ENCODE measurements around the gene ENTPD5.

The ENTPD5 gene, protein sequence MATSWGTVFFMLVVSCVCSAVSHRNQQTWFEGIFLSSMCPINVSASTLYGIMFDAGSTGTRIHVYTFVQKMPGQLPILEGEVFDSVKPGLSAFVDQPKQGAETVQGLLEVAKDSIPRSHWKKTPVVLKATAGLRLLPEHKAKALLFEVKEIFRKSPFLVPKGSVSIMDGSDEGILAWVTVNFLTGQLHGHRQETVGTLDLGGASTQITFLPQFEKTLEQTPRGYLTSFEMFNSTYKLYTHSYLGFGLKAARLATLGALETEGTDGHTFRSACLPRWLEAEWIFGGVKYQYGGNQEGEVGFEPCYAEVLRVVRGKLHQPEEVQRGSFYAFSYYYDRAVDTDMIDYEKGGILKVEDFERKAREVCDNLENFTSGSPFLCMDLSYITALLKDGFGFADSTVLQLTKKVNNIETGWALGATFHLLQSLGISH

GRCh38 chr14:74018586-74019407 is at the start of gene ENTPD5, which contains the start of gene BBOF1:
TSS of gene ENTPD5 (minus strand) at chr14:74019288. CDS start at chr14:73988102, 31,186 bp downstream.
TSS of gene BBOF1 (plus strand) at chr14:74019349. CDS start at chr14:74019479, 130 bp downstream.
- peak; percentile 75 to 78 for DNase-seq

DNA sequence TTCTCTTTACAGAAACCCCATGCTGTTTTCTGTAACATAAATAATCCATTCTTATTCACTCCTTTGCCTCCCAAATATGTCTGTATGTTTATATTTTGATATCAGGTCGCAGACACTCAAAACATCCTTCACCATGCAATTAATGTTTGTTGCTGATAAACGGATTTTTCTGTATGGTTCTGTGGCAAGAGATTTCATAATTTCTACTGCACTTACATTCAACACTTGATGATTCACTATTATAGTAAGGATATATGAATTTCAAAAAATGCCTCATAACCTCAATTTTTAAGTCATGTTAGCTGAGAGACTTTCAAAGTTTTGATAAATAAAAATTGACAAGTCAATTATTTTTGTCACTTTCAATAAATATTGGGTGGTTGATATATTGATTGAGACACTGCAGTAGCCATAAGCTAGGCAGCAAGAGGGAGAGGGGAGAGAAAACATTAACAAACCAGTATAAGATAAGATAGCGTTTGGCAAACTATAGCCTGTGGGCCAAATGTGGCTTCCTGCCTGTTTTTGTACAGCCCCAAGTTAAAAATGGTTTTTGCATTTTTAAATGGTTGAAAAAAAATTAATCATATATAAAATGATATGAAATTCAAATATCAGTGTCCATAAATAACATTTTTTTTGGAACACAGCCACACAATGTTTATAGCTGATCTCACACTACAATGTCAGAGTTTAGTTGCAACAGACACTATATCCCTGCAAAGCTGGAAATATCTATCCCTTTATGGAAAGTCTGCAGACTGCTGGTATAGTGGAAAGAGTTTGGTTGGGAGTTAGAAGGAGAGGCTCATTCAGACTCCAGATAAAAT is 46.9 kb upstream of the ENTPD5 start:
- no peak for DNase-seq

- no peak for DNase-seq
Observed at GRCh38 chr14:74064883-74065282, 45.8 kb upstream of the ENTPD5 start.

GRCh38 chr14:74064426-74064825 is 45.3 kb upstream of the ENTPD5 start:
- no peak for DNase-seq

DNA sequence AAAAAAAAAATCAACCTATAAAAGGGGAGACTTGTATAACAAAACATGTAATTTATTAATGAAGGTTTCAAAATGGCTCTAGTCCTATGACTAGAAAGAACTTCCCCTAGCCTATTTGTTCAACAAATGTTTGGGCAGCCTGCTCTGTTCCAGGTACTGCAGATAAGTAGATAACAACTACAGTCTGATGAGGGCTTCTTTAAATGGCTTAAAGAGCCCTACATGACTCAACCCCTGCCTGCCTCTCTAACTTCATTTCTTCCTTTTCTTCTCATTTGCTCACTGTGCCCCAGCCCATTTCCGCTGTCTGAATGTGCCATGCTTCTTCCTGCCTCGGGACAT is 43.7 kb upstream of the ENTPD5 start:
- no peak for DNase-seq

GRCh38 chr14:74049876-74050495 is 30.9 kb upstream of the ENTPD5 start:
- no peak for DNase-seq

DNA sequence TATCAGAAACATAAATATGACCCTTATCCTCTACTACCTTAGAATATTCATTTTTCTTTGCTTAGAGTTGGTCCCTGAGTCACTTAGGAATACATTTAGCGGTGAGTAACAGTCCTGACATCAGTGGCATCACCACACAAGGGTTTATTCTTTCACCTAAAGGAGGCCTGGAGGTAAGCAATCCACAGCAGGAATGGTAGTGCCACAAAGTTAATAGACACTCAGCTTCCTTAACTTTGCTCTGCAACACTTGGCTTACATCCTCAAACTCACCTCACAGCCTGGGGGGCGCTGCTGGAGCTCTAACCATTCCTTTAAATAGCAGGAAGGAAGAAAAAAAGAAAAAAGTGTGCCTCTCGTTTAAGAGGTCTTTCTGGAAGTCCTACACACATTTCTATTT is 29.2 kb upstream of the ENTPD5 start:
- no peak for DNase-seq

DNA sequence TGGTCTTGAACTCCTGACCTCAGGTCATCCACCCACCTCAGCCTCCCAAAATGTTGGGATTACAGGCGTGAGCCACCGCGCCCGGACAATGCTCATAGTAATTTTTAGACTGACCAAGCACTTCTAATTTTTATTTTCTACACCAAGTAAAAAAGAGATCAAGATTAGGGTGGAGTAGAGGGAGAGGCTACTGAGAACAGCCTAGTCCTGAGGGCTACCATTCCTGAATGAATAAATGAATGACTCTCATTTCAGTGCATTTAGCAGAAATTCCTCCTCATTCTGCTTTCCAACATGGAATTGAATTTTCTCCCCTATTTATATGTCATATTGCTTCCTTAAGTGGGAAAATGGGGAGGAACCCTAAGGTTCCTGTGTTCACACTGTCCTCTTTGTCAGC is 26.4 kb upstream of the ENTPD5 start:
- DNase-seq: no peak

- DNase-seq: no peak
Observed at GRCh38 chr14:74042296-74042695, 23.2 kb upstream of the ENTPD5 start.

DNA sequence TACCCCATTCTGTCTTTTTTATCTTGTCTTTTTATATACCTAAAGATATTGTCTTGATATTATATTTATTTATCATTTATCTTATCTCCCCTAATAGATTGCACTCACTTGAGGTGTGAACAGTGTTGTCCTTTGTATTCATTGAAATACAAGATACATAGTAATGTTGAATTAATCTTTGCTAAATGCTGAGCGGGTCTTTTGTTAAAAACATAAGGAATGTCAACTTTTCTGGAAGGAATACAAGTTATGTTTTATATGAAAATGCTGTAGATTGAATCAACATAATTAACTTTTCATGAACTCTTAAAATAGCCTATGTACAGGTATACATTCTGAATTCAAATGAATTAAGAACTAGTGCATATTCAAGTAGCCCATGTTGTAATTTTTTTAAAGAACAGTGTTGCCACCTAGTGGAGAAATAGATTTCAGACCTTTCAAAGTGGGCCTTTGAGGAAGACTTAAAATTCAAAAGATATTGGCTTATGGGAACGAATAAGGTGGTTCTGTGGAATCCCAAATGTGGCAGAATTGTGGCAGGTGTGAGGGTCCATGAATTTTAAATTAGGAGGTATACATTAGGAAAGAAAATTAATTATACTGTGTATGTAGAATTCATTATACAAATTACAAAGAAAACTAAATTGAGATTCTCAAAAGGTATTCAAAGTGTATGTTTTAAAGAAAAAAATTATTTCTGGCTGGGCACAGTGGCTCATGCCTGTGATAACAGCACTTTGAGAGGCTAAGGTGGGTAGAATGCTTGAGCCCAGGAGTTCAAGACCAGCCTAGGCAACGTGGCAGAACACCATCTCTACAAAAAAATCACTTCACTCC is 19.2 kb upstream of the ENTPD5 start:
- no peak for DNase-seq

GRCh38 chr14:74035556-74035955 is 16.5 kb upstream of the ENTPD5 start:
- no peak for DNase-seq

- no peak for DNase-seq
Observed at GRCh38 chr14:74034572-74034971, 15.5 kb upstream of the ENTPD5 start.

DNA sequence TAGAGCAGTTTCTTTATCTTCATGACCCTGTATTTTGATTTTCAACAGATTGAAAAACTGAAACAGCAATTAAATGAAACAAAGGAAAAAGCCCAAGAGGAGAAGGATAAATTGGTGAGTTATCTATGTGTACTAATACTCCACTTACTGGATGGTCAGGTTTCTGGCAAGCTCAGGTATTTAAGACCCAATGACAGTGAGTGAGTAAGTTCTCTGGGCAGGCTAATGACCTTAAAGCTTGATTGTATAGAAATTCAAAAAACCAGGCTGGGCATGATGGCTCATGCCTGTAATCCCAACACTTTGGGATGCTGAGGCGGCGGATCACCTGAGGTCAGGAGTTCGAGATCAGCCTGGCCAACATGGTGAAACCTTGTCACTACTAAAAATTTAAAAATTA is 10.0 kb upstream of the ENTPD5 start:
- DNase-seq: no peak

- no peak for DNase-seq
Observed at GRCh38 chr14:74022346-74022745, 3.3 kb upstream of the ENTPD5 start.

DNA sequence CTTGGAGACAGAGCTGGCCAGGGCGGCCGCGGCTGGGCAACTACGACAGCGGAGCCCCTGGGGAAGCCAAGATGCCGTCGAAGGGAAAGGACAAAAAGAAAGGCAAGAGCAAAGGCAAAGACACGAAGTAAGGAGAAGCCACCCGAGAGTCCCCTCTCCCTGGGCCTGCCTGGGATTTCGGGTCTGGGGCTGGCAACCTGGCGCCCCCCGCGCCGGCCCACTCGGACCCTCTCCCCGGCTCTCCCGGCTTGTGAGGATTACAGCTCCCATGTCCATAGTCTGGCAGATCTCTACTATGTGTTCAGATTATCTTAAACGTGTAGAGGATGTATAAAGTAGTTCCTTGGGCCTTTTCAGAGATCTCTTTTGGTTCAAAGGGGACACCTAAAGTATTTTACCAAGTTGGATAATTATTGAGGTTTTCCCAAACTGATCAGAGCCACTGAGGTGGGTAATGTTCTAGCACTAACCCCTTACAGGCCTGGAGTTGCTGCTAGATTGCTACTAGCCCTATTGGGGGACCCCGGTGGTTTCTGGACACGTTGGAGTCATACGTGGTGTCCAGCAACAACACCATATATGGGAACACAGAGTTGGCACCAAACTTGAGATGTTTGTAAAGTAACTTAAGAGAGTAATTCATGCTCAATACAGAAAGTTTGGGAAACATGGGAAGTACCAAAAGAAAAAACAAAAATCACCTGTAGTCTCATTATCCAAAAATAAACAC is 485 bp upstream of the ENTPD5 start:
- no peak for DNase-seq

GRCh38 chr14:74018174-74018585 is 908 bp downstream of the ENTPD5 start:
- DNase-seq: no peak

DNA sequence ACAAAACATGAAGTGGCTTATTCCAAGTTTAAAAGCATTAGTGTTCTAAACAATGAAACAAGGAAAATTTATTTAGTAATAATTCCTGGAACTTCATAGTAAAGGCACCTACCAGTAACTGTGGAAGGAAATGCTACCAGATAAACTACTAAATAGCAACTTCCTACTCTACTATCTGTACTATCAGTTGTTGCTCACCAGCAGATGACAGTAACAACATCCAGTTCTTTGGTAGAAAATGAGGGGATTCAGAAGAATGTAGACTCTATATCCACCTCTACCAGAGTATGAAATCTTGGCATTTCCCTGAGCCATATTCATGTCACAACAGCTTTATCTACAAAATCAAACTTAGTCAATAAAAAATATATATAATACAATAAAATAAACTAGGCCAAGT is 3.1 kb downstream of the ENTPD5 start:
- DNase-seq: no peak

- DNase-seq: no peak
Observed at GRCh38 chr14:74015176-74015575, 3.9 kb downstream of the ENTPD5 start.

- DNase-seq: no peak
Observed at GRCh38 chr14:74014299-74014698, 4.8 kb downstream of the ENTPD5 start.

- no peak for DNase-seq
Observed at GRCh38 chr14:74008843-74009499, 10.1 kb downstream of the ENTPD5 start.
